C1 segment of cervical spinal cord (tissue), 14 donors: ENCODE results near the gene DLD.
"Not testable (repeated sequence)": the region's sequence is repeated elsewhere in the genome, so short reads cannot be mapped to it uniquely, and the experiment has no call there.

ENCODE experiments used
- DNase-seq, 14 donors: peaks; one replicate each; lab custom pipeline; 2025; lab: John Stamatoyannopoulos, UW

DLD gene

DNA sequence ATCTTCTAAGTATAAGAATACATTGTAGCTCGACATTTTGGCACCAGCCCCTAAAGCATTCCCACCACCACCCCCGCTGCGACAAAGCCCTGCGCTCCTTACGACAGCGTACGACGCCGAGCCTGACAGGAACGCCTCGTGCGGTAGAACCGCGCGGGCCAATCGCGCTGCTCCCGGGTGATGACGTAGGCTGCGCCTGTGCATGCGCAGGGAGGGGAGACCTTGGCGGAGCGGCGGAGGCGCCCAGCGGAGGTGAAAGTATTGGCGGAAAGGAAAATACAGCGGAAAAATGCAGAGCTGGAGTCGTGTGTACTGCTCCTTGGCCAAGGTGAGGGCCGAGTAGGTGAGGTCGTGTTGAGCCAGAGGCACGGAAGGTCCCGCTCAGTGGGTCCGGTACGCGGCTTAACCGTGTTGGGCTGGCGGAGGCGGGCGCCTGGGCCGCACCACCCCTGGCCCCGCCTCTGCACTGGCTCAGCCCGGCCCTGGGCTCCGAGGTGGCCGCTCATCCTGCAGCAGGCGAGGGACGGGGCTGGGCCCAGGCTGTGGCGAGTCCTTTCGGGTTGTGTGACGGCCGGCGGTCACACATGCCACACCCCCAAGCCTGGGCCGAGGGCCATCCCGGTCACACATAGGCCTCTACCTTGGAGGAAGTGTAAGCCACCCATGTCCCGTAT, at the start of gene DLD:
Gene DLD, plus strand, starts transcription at position 222 of the 674 bp plus-strand sequence. Its CDS starts 68 bp downstream, at position 290.
- DNase-seq, result peak; percentile 50 to 93 (median 86)

GRCh38 chr7:107842213-107842612, 48.8 kb upstream of the DLD start:
- DNase-seq, result no peak

DNA sequence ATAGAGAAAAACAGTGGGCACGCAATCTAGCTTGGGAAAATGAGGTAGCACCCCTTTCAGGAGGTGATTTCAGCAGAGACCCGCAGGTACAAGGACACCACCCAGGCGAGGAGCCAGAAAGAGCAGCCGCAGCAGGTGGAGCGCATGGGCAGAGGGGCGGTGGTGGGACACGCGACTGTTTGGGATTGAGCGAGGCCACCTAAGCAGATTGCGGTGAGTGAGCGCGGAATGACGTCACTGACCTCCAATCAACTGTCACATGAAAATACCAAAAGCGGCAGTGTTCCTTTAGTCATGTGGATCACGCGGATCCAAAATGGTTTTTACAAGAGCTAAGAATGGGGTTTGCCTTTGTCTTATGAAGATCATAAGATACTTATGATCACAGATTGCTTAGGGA, 47.8 kb upstream of the DLD start:
- DNase-seq, result no peak

GRCh38 chr7:107846324-107846723, 44.7 kb upstream of the DLD start:
- DNase-seq, result no peak

DNA sequence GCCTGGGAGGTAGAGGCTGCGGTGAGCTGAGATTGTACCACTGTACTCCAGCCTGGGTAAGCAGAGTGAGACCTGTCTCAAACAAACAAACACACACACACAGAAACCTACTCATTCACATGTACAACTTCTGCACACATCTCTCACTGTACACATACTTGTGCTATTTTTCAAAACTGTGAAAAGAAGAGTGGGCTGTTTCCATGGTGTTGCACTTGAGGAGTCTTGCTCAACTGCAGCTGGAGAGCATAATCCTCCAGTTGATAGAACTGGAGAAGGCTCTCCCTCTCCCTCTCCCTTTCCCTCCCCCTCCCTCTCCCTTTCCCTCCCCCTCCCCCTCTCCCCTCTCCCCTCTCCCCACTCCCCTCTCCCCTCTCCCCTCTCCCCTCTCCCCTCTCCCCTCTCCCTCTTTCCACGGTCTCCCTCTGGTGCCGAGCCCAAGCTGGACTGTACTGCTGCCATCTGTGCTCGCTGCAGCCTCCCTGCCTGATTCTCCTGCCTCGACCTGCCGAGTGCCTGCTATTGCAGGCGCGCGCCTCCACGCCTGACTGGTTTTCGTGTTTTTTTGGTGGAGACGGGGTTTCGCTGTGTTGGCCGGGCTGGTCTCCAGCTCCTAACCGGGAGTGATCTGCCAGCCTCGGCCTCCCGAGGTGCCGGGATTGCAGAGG, 43.7 kb upstream of the DLD start:
- no peak for DNase-seq

DNA sequence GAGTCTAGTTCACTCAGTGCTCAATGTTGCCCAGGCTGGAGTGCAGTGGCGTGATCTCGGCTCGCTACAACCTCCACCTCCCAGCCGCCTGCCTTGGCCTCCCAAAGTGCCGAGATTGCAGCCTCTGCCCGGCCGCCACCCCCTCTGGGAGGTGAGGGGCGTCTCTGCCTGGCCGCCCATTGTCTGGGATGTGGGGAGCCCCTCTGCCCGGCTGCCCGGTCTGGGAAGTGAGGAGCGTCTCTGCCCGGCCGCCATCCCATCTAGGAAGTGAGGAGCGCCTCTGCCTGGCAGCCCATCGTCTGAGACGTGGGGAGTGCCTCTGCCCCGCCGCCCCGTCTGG, 43.2 kb upstream of the DLD start:
- DNase-seq, result not testable (repeated sequence)

GRCh38 chr7:107848211-107848610, 42.8 kb upstream of the DLD start:
- DNase-seq, result not testable (repeated sequence)

GRCh38 chr7:107850216-107850615, 40.8 kb upstream of the DLD start:
- no peak for DNase-seq

GRCh38 chr7:107850643-107851042, 40.3 kb upstream of the DLD start:
- no peak for DNase-seq

- no peak for DNase-seq
Observed at GRCh38 chr7:107854454-107854853, 36.5 kb upstream of the DLD start.

DNA sequence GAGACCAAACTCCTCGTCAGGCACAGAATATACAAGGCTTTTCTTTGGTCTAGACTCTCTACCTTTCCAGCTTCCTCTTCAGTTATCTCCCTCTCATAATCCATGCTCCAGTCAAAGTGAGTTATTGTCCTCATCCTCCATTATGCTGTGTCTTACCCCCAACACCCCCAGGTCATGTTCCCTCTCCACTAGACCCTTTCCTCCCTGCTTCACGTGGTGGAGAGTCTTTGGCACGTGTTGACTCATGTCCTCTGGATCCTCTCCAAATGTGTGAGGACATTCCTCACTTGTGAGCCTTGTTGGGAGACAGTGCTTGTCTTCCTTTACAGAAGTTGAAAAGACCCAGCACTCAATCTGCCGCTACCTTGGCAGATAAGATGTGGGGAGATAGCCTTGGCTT, 36.0 kb upstream of the DLD start:
- DNase-seq, result no peak

DNA sequence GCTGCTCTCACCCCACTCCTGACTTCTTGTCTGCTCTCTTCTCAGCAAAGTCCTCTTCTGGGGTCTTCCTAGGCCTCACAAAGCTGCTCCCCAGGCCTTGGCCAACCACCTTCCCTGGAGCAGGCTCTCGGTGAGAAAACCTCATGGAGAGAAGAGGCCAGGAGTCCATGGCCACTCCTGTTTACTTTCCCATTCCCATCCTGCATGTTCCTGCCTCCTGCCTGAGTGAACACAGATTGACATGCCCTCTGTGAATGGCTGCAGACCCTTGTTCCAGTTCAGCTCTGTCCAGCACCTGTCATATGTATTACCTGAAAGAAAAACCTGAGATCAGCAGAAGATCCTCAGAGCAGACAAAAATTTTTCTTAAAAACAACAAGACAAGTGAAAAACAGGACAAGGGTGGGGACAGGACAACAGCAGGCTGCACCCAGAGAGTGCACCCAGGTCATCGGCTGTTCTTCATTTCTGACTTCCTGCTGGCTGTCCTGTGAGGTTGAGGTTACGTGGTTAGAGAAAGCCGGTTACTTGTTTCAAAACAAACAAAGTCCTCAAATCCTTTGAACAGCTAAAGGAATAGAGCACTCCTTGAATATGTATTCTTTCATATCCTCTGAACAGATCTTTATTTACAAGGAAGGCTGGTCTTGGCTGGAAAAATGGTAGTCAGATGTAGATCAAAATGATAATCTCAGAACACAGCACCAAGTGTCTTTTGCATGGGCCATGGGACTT, 34.0 kb upstream of the DLD start:
- DNase-seq, result no peak

- DNase-seq, result no peak
Observed at GRCh38 chr7:107857541-107857912, 33.5 kb upstream of the DLD start.

DNA sequence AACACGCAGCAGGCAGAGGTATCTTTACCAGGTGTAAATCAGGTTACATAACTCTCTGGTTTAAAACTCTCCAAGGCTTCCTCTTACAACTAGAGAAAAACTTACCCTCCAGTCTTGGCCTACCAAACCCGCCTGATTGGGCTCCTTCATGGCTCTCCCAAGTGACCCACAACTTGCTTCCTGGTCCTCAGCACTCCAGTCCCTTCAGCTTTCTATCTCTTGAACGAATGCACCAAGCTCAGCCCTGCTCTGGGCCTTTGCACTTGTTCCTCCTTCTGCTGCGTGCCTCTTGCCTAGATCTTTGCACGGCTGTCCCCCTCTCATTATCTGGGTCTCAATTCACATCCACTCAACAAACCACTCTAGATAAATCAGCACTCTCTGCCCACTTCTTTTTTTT, 32.7 kb upstream of the DLD start:
- no peak for DNase-seq

- no peak for DNase-seq
Observed at GRCh38 chr7:107860279-107860961, 30.6 kb upstream of the DLD start.

DNA sequence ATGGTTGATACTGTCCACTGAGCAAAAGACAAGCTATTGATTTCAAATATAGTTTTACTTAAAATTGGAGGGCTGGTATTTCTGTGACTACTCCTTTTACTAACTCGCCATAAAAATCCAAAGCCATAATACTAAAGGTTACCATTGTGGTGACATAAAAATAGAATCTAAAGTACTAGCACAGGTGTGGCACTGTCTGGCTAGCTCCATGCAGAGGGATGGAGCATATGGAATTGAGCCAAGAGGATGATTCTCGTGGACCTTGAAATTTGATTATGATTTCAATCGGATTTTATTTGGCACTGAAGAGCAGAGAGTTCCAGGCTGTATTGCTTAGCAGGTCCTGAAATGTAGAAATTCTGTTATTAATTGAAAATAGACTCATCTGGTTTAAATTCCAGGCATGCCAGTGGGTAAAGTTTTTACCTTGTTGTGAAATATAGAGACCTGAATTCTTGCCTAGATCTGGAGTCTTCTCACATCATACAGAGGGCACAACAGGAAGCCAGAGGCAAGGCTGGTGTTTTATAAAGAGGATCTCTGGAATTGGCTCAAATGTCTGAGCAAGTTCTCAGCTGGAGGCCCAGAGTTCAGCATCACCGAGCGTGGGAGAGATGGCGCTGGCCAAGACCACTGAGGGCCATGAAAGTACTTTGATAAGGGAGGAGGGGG, 29.9 kb upstream of the DLD start:
- DNase-seq, result no peak

DNA sequence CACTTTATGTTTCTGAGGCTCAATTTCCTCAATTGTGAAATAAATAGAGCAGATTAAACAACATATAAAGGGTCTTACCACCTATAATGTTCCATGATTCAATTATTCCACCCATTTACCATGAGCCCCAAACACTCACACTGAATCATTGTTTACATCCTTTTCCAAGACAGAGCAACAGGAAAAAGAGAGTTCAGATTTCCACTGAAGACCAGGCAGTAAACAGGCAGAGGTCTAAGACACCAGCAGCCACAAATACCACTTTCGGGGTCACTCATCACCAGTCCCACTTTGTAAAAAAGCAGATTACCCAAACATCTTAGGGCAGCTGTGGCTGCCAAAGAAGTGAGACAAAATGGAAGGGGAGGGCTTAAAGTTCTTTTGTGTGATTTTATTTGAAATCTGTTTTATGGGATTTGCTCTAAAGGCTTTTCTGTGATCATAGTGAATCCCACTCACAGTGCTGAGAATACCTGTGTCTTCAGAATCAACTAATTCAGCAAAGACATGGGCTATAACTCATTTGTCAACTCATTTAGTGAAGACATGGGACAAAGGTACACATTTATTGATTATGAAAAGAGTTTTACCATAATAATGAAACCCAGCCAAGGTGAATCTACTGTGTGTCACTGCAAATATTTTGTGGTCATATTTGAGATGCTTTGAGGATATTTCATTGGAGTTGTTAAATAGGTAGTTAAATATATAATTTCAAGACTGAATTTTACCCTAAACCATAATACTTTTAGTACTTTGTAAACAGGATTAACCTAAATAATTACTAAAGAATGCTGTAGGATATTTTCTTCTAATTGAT, 24.8 kb upstream of the DLD start:
- DNase-seq, result no peak

DNA sequence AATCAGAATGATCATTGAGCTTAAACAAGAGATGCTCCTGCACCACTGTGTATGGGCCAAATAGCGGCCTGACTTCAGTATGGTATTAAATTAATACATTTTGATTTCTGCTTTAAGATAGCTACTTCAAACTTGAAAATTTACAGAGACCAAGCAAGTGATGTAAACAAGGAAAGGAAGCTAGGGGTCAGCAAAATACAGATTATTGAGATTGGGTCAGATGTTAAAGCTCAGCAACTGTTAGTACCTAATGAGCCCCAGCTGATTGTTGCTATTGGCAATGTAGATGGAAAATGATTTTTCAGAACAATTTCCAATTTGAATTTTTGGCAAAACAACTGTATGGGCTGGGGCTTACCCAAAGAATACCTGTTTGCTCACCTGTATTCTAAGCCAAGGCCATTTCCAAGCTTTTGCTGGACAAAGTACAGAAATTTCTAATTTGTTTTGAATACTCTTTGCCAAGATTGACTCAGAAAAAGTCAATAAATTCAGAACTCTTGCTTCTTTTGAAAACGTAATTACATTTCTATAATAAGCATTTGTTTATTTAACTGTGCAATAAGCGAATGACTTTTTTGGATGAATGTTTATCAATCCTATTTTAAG, 23.0 kb upstream of the DLD start:
- DNase-seq, result no peak

DNA sequence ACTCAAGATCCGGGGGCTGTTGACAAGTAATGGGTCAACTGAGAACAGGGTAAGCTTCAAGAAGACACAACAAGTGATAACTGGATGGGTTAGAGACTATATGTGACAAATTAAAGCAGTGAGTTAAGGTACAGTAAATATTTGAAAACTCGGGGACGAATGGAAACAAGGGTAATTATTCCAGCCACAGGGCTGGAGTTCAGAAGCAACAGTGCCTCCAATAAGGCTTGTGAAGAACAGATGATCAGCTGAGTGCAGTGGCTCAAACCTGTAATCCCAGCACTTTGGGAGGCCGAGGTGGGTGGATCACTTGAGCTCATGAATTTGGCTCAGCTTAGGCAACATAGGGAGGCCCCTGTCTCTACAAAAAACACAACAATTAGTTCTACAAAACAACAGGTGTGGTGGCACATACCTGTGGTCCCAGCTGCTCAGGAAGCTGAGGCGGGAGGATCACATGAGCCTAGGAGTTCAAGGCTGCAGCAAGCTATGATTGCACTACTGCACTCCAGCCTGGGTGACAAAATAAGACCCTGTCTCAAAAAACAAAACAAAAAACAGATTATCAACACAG, 20.5 kb upstream of the DLD start:
- DNase-seq, result no peak

DNA sequence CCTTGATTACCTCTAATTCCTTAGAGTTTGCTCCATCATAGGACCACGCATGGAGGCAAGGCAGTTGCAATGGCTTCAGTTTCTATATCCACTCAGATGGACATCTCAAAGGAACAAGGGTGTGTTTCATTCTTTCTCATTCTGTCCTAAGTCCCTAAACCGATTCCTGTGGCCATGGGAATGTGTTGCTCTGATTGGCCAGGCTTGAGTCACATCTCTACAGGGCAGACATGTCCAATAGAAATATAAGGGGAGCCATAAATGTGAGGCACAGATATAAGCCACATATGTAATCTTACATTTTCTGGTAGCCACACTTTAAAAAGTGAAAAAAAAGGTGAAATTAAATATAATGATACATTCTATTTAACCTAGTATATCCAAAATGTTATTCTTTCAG, 16.9 kb upstream of the DLD start:
- DNase-seq, result no peak
